Measurements from ENCODE around the gene APOBR.

GRCh38 chr16:28497386-28497785 is 2.9 kb downstream of the APOBR start:
- TF ChIP-seq, protein P1, sequence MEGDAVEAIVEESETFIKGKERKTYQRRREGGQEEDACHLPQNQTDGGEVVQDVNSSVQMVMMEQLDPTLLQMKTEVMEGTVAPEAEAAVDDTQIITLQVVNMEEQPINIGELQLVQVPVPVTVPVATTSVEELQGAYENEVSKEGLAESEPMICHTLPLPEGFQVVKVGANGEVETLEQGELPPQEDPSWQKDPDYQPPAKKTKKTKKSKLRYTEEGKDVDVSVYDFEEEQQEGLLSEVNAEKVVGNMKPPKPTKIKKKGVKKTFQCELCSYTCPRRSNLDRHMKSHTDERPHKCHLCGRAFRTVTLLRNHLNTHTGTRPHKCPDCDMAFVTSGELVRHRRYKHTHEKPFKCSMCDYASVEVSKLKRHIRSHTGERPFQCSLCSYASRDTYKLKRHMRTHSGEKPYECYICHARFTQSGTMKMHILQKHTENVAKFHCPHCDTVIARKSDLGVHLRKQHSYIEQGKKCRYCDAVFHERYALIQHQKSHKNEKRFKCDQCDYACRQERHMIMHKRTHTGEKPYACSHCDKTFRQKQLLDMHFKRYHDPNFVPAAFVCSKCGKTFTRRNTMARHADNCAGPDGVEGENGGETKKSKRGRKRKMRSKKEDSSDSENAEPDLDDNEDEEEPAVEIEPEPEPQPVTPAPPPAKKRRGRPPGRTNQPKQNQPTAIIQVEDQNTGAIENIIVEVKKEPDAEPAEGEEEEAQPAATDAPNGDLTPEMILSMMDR (IDR thresholded peaks at IDR 0.05) = no peak
- TF ChIP-seq POLR2A (IDR thresholded peaks at IDR 0.05) (no peak), POLR2AphosphoS5 (IDR thresholded peaks at IDR 0.05; ENCODE audit: insufficient read depth in 1 of 2, low read depth in 1 of 2) (no peak)

All from vagina (tissue), 2 donors.